Mesenchymal stem cell (in vitro differentiated cells and primary cell): Measurements from ENCODE around the gene GREM2.

ENCODE experiments used
- DNase-seq: peaks from one replicate; pipeline ENCODE4 v3.0.0-alpha.2; 2013
- H2AFZ ChIP-seq: one replicate; pipeline ENCODE4 v1.6.1; 2013; ENCODE audit warnings: low read depth, mild to moderate bottlenecking, control low read depth, inconsistent platforms, low read length, moderate library complexity
- H2AK5ac ChIP-seq: 2 replicates; pipeline ENCODE4 v1.6.1; 2013; ENCODE audit warnings: low read length, moderate library complexity, mild to moderate bottlenecking, inconsistent platforms; ENCODE audit not compliant: severe bottlenecking
- H2BK120ac ChIP-seq: one replicate; pipeline ENCODE4 v1.6.1; 2013; ENCODE audit warnings: low read depth, mild to moderate bottlenecking, inconsistent platforms, low read length, moderate library complexity
- H2BK12ac ChIP-seq, 2 experiments: one replicate each; pipeline ENCODE4 v1.6.1; 2013; ENCODE audit warnings: inconsistent platforms in 2 of 2, low read length in 2 of 2, mild to moderate bottlenecking in 2 of 2, moderate library complexity in 2 of 2, control low read depth in 1 of 2
- H2BK15ac ChIP-seq: one replicate; pipeline ENCODE4 v1.6.1; 2013; ENCODE audit warnings: mild to moderate bottlenecking, low read depth, inconsistent platforms; ENCODE audit not compliant: poor library complexity, severe bottlenecking
- H2BK5ac ChIP-seq: 2 replicates; pipeline ENCODE4 v1.6.1; 2013; ENCODE audit warnings: low read depth, mild to moderate bottlenecking, low read length, control low read depth, inconsistent platforms; ENCODE audit not compliant: poor library complexity, severe bottlenecking
- H3K14ac ChIP-seq, 2 experiments: one replicate each; pipeline ENCODE4 v1.6.1; 2013; ENCODE audit warnings: inconsistent platforms in 2 of 2, low read length in 2 of 2, control low read depth in 1 of 2, mild to moderate bottlenecking in 1 of 2, moderate library complexity in 1 of 2
- H3K18ac ChIP-seq, 2 experiments: one replicate each; pipeline ENCODE4 v1.6.1; 2013; ENCODE audit warnings: inconsistent platforms in 2 of 2, low read length in 2 of 2, control low read depth in 1 of 2, low read depth in 1 of 2, mild to moderate bottlenecking in 1 of 2
- H3K23ac ChIP-seq, 2 experiments: one replicate each; pipeline ENCODE4 v1.6.1; 2013; ENCODE audit warnings: inconsistent platforms in 2 of 2, low read length in 2 of 2, mild to moderate bottlenecking in 2 of 2, moderate library complexity in 2 of 2, control low read depth in 1 of 2
- H3K27ac ChIP-seq: 2 replicates; pipeline ENCODE4 v1.5.1; 2013; ENCODE audit warnings: mild to moderate bottlenecking, moderate library complexity, low read length, control low read depth, inconsistent platforms; ENCODE audit not compliant: poor library complexity, severe bottlenecking
- H3K27me3 ChIP-seq, 2 experiments: 2 replicates each; pipeline versions ENCODE4 v1.6.1 to v1.7.0; 2013; ENCODE audit warnings: low read length in 2 of 2, mild to moderate bottlenecking in 2 of 2, moderate library complexity in 2 of 2, control low read depth in 1 of 2, inconsistent platforms in 1 of 2; ENCODE audit not compliant: control insufficient read depth in 1 of 2, insufficient read depth in 1 of 2
- H3K36me3 ChIP-seq, 2 experiments: 2 replicates each; pipeline versions ENCODE4 v1.6.1 to v1.7.0; 2013; ENCODE audit warnings: low read length in 2 of 2, control low read depth in 1 of 2, inconsistent platforms in 1 of 2, low read depth in 1 of 2, mild to moderate bottlenecking in 1 of 2; ENCODE audit not compliant: insufficient read depth in 2 of 2, control insufficient read depth in 1 of 2
- H3K4ac ChIP-seq, 2 experiments: one replicate each; pipeline ENCODE4 v1.6.1; 2013; ENCODE audit warnings: inconsistent platforms in 2 of 2, low read length in 2 of 2, mild to moderate bottlenecking in 2 of 2, moderate library complexity in 2 of 2, control low read depth in 1 of 2, low read depth in 1 of 2
- H3K4me1 ChIP-seq: 2 replicates; pipeline ENCODE4 v1.6.1; 2013; ENCODE audit warnings: low read depth, low read length, control low read depth; ENCODE audit not compliant: control insufficient read depth, insufficient read depth
- H3K4me2 ChIP-seq: 2 replicates; pipeline ENCODE4 v1.6.1; 2013; ENCODE audit warnings: low read length, mild to moderate bottlenecking, inconsistent platforms; ENCODE audit not compliant: poor library complexity, severe bottlenecking
- H3K4me3 ChIP-seq, 2 experiments: 2 replicates each; pipeline versions ENCODE4 v1.5.1 to v1.7.0; 2013; ENCODE audit warnings: low read length in 2 of 2, mild to moderate bottlenecking in 2 of 2, control low read depth in 1 of 2, low read depth in 1 of 2; ENCODE audit not compliant: insufficient read depth in 1 of 2
- H3K79me1 ChIP-seq: replicated peaks from 2 replicates; pipeline ENCODE4 v1.6.1; 2013; ENCODE audit warnings: mild to moderate bottlenecking, control low read depth, low read length, inconsistent platforms; ENCODE audit not compliant: poor library complexity, severe bottlenecking
- H3K9ac ChIP-seq: 2 replicates; pipeline ENCODE4 v1.7.0; 2013; ENCODE audit warnings: mild to moderate bottlenecking, low read length, moderate library complexity
- H3K9me3 ChIP-seq: 2 replicates; pipeline ENCODE4 v1.7.0; 2013; ENCODE audit warnings: mild to moderate bottlenecking, low read length; ENCODE audit not compliant: control insufficient read depth
- H4K8ac ChIP-seq: one replicate; pipeline ENCODE4 v1.6.1; 2013; ENCODE audit warnings: inconsistent platforms, mild to moderate bottlenecking, low read length, moderate library complexity
- H4K91ac ChIP-seq: one replicate; pipeline ENCODE4 v1.6.1; 2013; ENCODE audit warnings: mild to moderate bottlenecking, low read length, inconsistent platforms
- WGBS: methylation state at CpG from one replicate; pipeline ENCODE4 v1.1.7; 2013; ENCODE audit warnings: mixed read lengths; 5-methylcytosine and 5-hydroxymethylcytosine counted together

GREM2 gene

DNA sequence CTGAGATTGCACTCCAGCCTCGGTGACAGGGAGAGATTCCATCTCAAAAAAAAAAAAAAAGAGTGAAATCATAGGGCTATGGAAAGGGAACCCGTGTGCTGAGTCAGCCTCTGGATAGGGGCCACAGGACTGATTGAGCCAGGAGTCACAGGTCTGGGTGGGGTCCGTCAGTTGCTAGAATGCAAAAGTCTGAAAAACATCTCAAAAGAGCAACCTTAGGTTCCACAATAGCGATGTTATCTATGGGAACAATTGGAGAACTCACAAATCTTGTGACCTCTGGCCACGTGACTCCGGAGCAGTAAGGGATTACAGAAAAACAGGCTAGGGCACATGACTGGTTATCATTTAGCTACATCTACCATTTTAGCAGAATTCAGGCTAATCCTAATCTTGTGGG lies 32.8 kb upstream of the GREM2 start:
- no peak overlapping the region for H3K4ac ChIP-seq
- H3K4me3 ChIP-seq, result no peak overlapping the region
- H2BK15ac ChIP-seq, result no peak overlapping the region
- H3K36me3 ChIP-seq, result no peaks in the 10 kb centered on the region
- H3K27ac ChIP-seq, result no peak overlapping the region
- no peak overlapping the region for H3K18ac ChIP-seq
- WGBS, result 75% methylated on average over 6 of the region's 6 CpGs
- no peaks in the 10 kb centered on the region for H3K27me3 ChIP-seq
- H4K91ac ChIP-seq, result no peak overlapping the region
- no peak overlapping the region for H4K8ac ChIP-seq
- H3K23ac ChIP-seq, result no peak overlapping the region
- no peak overlapping the region for H2BK12ac ChIP-seq
- no peak overlapping the region for H2AK5ac ChIP-seq
- no peaks in the 10 kb centered on the region for H3K9me3 ChIP-seq
- H2AFZ ChIP-seq, result no peak overlapping the region
- H2BK5ac ChIP-seq, result no peak overlapping the region
- no peak overlapping the region for H3K9ac ChIP-seq
- H3K4me1 ChIP-seq, result no peaks in the 10 kb centered on the region
- H3K14ac ChIP-seq, result no peak overlapping the region
- H2BK120ac ChIP-seq, result no peak overlapping the region
- no peak overlapping the region for H3K4me2 ChIP-seq
- no peaks in the 10 kb centered on the region for H3K79me1 ChIP-seq
- no peak for DNase-seq

DNA sequence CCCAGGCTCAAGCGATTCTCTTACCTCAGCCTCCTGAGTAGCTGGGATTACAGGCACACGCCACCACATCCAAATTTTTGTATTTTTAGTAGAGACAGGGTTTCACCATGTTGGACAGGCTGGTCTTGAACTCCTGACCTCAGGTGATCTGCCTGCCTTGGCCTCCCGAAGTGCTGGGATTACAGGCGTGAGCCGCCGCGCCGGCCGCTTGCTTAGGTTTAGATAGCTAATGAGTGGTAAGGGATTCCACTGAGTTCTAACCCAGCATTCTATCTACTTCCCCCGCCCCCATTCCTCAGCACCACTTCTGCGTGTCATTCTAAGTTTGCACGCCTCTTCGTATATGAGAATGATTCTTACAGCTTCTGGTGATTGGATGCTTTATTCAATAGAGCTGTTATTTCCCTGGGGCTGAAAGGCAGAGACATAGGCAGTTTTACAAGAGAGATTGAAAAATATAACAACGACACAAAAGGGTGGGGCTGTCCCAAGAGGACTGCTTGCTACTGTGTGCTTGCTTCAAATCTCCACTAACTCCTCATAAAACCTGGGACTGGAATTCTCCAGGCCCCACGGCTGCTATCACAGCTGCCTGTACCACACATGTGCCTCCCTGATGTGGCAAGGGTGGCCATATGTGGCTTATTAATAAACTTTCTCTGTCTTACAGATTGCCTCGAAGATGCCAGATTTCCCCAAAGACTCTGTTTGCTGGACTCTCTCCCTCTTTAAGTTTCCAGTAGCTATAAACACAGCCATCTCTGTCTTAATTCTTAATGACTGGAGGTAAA lies 23.7 kb upstream of the GREM2 start:
- Histone ChIP-seq H3K23ac (no peak overlapping the region), H2BK15ac (no peak overlapping the region), H2BK12ac (no peak overlapping the region), H2BK120ac (no peak overlapping the region), H2BK5ac (no peak overlapping the region), H3K18ac (no peak overlapping the region), H4K8ac (no peak overlapping the region), H3K4me2 (no peak overlapping the region), H3K27me3 (no peaks in the 10 kb centered on the region), H3K4me1 (no peaks in the 10 kb centered on the region), H3K4me3 (no peak overlapping the region), H3K79me1 (no peaks in the 10 kb centered on the region), H3K9me3 (no peaks in the 10 kb centered on the region), H3K4ac (no peak overlapping the region), H4K91ac (no peak overlapping the region), H3K9ac (no peak overlapping the region), H2AFZ (no peak overlapping the region), H3K36me3 (no peaks in the 10 kb centered on the region), H3K14ac (no peak overlapping the region), H3K27ac (no peak overlapping the region), H2AK5ac (no peak overlapping the region)
- no peak for DNase-seq
- 85% methylated on average over 7 of the region's 16 CpGs for WGBS

DNA sequence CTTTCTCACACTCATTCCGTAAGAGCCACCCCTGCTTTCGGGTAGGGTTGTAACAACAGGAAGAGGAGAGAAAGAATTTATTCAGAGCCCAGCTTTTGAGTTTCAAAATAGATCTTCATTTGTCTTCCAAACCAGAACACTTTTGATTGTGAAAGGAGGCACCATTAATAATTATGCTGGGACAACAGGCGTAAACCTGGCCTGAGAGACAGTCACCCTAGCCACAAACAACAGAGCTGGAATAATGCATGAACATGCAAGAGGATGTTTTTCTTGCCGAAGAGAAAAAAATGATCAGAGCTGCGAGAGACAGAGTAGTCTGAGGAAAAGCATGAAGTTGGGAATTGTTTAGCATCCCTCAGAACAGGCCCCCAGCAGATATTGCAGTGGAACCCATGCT lies 18.5 kb upstream of the GREM2 start:
- H2BK15ac ChIP-seq, result no peak overlapping the region
- no peak for DNase-seq
- H4K8ac ChIP-seq, result no peak overlapping the region
- H3K27me3 ChIP-seq, result no peaks in the 10 kb centered on the region
- H3K79me1 ChIP-seq, result no peaks in the 10 kb centered on the region
- H3K23ac ChIP-seq, result no peak overlapping the region
- no peak overlapping the region for H2BK12ac ChIP-seq
- no peaks in the 10 kb centered on the region for H3K4me1 ChIP-seq
- no peaks in the 10 kb centered on the region for H3K9me3 ChIP-seq
- no peaks in the 10 kb centered on the region for H3K36me3 ChIP-seq
- H3K9ac ChIP-seq, result no peak overlapping the region
- H3K4me2 ChIP-seq, result no peak overlapping the region
- H3K27ac ChIP-seq, result no peak overlapping the region
- no peak overlapping the region for H3K14ac ChIP-seq
- H2AK5ac ChIP-seq, result no peak overlapping the region
- H3K4ac ChIP-seq, result no peak overlapping the region
- H2BK120ac ChIP-seq, result no peak overlapping the region
- H2BK5ac ChIP-seq, result no peak overlapping the region
- H4K91ac ChIP-seq, result no peak overlapping the region
- H3K4me3 ChIP-seq, result no peak overlapping the region
- 98% methylated on average over 4 of the region's 5 CpGs for WGBS
- no peak overlapping the region for H3K18ac ChIP-seq
- H2AFZ ChIP-seq, result no peak overlapping the region

DNA sequence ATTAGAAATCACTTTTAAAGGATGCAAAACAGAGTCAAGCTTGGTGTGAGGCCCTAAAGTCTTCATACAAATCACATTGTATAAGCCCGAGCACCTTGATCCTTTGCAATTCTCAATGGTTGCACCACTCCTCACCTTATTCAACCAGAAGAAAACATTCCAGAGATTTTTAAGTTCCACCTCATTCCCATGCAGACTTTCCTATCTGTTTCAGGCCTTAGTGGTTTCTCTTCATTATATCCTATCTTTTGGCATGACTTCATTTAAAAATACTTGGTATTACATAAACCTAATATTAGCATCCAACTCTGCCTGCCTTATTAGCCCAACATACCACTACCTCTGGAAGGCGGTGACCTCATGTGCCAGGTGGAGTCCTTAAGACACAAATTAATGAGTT lies 9.3 kb upstream of the GREM2 start:
- Histone ChIP-seq H3K27me3 (no peaks in the 10 kb centered on the region), H3K4ac (no peak overlapping the region), H2AK5ac (no peak overlapping the region), H3K4me1 (peaks cover 2% of the 10 kb centered on the region), H4K8ac (no peak overlapping the region), H3K18ac (no peak overlapping the region), H4K91ac (no peak overlapping the region), H2AFZ (no peak overlapping the region), H3K36me3 (no peaks in the 10 kb centered on the region), H3K9me3 (no peaks in the 10 kb centered on the region), H3K14ac (no peak overlapping the region), H3K79me1 (no peaks in the 10 kb centered on the region), H2BK12ac (no peak overlapping the region), H3K4me3 (no peak overlapping the region), H3K23ac (no peak overlapping the region), H2BK5ac (no peak overlapping the region), H3K27ac (peak overlapping the region; percentile 58), H3K4me2 (no peak overlapping the region), H2BK120ac (no peak overlapping the region), H3K9ac (no peak overlapping the region), H2BK15ac (no peak overlapping the region)
- 89% methylated on average over 2 of the region's 2 CpGs for WGBS
- no peak for DNase-seq
